Measurements from ENCODE around the gene TM2D1. TPM values are rescaled to one million over a fixed set of nuclear protein-coding genes. Genes with fewer than 3 reads are reported as not detected.
"Not testable (repeated sequence)": the region's sequence is repeated elsewhere in the genome, so short reads cannot be mapped to it uniquely, and the experiment has no call there.

TM2D1 gene
- total and polyA plus RNA-seq, 5 donors from 2014 or later = 26.9 to 53.9 (median 50.5) TPM

DNA sequence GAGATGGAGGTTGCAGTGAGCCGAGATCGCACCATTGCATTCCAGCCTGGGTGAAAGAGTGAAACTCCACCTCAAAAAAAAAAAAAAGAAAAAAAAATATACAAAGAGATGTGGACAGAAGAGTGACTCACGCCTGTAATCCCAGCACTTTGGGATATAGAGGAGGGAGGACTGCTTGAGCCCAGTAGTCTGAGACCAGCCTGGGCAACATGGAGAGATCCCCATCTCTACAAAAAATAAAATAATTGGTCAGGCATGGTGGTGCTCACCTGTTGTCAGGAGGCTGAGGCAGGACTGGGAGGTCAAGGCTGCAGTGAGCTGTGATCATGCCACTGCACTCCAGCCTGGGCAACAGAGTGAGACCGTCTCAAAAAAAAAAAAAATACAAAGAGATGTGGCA, 13.7 kb downstream of the TM2D1 start:
- not testable (repeated sequence) for H3K4me3 Mint-ChIP-seq; H3K4me3 ChIP-seq (ENCODE audit: low read depth, low read length); H3K4me1 ChIP-seq (ENCODE audit: control insufficient read depth, insufficient read depth, low read length, poor library complexity, severe bottlenecking); DNase-seq; ATAC-seq (ENCODE audit: low read depth in 2 of 2); H3K27me3 Mint-ChIP-seq; H3K27me3 ChIP-seq (ENCODE audit: control insufficient read depth, insufficient read depth, low read length); H3K27ac Mint-ChIP-seq; H3K9me3 ChIP-seq (ENCODE audit: control insufficient read depth in 2 of 2, low read length in 2 of 2); H3K9me3 Mint-ChIP-seq; H3K27ac ChIP-seq (ENCODE audit: insufficient read depth, low read length, poor library complexity, severe bottlenecking)
- H3K4me1 Mint-ChIP-seq = peaks cover 0 to 17% (median 15%) of the 10 kb centered on the region in 4 donors
- peaks cover 11% of the 10 kb centered on the region for H3K36me3 Mint-ChIP-seq
- peaks cover 40% of the 10 kb centered on the region for H3K36me3 ChIP-seq (ENCODE audit: control insufficient read depth, insufficient read depth, low read length)

DNA sequence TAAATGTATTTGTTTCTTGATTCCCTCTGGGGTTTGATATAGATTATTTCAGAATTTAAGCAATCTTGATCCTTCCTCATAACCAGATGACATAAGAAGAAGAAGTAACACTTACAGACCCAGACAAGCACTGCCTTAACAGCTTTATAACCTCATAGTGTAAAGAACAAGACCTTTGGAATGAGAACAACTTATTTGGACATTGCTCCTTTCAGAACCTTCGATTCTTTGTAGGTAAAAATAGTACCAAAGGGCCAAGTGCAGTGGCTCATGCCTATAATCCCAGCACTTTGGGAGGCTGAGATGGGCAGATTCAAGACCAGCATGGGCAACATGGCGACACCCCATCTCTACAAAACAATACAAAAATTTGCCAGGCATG, 15.0 kb downstream of the TM2D1 start:
- H3K4me1 ChIP-seq (ENCODE audit: control insufficient read depth, insufficient read depth, low read length, poor library complexity, severe bottlenecking) = no peaks in the 10 kb centered on the region
- H3K27me3 ChIP-seq (ENCODE audit: control insufficient read depth, insufficient read depth, low read length) = no peaks in the 10 kb centered on the region
- H3K4me1 Mint-ChIP-seq = peaks cover 4 to 16% (median 11%) of the 10 kb centered on the region in 4 donors
- ATAC-seq (ENCODE audit: low read depth in 2 of 2) (no peak), DNase-seq (no peak)
- H3K27me3 Mint-ChIP-seq = no peaks in the 10 kb centered on the region
- peaks cover 51% of the 10 kb centered on the region for H3K36me3 ChIP-seq (ENCODE audit: control insufficient read depth, insufficient read depth, low read length)
- H3K27ac Mint-ChIP-seq = peak overlapping the region in 1 of 3 donors; percentile 43
- no peaks in the 10 kb centered on the region for H3K9me3 Mint-ChIP-seq
- H3K4me3 ChIP-seq (ENCODE audit: low read depth, low read length) = no peak overlapping the region
- peaks cover 17% of the 10 kb centered on the region for H3K36me3 Mint-ChIP-seq
- H3K27ac ChIP-seq (ENCODE audit: insufficient read depth, low read length, poor library complexity, severe bottlenecking) = no peak overlapping the region
- no peaks in the 10 kb centered on the region for H3K9me3 ChIP-seq (ENCODE audit: control insufficient read depth in 2 of 2, low read length in 2 of 2)
- no peak overlapping the region for H3K4me3 Mint-ChIP-seq

DNA sequence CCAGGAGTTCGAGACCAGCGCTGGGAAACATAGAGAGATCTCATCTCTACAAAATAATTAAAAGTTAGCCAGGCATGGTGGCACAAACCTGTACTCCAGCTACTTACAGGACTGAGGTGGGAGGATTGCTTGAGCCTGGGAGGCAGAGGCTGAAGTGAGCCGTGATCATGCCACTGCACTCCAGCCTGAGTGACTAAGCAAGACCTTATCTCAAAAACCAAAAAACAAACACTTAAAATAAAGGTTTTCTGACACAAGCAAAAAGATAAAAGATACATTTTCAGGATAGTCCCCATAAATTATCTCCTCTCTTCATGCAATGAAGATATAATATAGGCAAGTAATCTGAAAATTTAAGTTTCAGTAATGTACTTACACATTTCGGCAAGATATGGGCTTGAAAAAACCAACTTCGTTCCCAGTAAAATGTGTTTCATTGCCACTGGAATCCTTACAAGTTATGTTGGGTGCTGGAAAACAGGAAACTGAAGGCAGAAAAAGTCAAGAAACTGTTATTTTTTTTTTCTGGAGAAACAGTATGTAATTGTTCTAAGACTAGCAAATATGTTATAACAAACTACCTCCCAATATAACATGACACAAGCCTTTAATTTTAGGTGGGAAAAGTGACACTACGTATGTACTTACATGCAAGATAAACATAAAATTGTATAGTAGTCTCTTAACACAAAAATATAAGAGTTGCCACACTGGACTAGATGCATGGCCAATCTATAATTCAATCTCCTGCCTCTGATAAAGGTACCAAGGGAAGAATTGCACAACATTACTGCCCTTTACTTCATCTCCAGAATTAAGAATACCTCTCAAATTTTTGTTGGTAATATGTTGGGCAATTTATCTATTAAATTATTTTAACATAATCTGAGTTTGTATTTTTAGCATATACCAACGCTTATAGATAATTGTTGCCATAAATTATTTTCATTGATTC, 15.7 kb downstream of the TM2D1 start:
- Mint-ChIP-seq H3K9me3 (no peaks in the 10 kb centered on the region), H3K36me3 (peaks cover 16% of the 10 kb centered on the region)

DNA sequence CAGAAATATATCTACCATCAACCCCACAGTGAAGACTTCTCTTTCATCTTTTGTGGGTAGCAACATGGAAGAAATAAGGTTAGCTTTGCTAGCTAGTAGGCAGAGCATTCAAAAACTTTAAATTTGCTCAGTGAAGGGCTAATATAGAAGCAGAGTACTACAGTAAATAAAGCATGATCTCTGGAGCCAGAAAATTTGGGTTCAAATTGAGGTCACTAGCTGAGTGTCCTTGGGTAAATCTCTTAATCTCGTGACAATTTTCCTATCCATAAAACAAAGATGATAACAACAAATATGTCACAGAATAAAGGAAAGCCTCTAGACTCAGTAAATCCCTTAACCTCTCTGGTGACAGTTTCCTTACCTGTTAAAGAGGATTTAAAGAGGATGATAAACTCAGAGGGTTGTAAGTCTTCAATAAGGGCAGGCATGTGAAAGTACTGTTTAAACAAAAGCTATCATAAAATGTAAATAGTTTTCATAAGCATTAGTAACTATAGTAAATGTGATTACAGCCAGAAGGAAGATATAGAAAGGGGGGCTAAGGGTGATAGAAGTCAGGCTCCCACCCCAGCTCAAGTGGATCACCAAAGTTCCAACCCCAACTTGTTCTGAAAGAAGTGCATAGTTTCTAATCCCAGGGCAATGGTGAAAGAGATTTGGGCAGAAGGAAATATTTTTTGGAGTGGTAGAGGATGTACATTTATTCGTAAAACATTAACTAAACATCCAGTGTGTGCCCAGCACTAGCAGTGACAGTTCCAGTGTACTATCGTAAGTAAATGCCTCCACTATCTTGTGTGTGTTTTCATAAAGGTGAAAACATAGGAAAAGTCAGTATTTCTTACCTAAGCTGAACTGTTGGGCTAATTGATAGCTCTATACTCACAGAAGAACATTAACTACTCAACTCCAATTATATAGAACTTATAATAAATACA, 24.8 kb downstream of the TM2D1 start:
- H3K36me3 ChIP-seq (ENCODE audit: control insufficient read depth, insufficient read depth, low read length) = peaks cover 62% of the 10 kb centered on the region
- Mint-ChIP-seq H3K4me1 (peaks cover 0 to 13% (median 1%) of the 10 kb centered on the region in 4 donors), H3K27me3 (no peaks in the 10 kb centered on the region), H3K4me3 (no peak overlapping the region), H3K36me3 (peaks cover 55% of the 10 kb centered on the region), H3K9me3 (no peaks in the 10 kb centered on the region), H3K27ac (peak overlapping the region in 1 of 3 donors; percentile 33)
- no peaks in the 10 kb centered on the region for H3K9me3 ChIP-seq (ENCODE audit: control insufficient read depth in 2 of 2, low read length in 2 of 2)
- DNase-seq (no peak), ATAC-seq (ENCODE audit: low read depth in 2 of 2) (no peak)
- no peak overlapping the region for H3K27ac ChIP-seq (ENCODE audit: insufficient read depth, low read length, poor library complexity, severe bottlenecking)
- H3K27me3 ChIP-seq (ENCODE audit: control insufficient read depth, insufficient read depth, low read length) = no peaks in the 10 kb centered on the region
- no peaks in the 10 kb centered on the region for H3K4me1 ChIP-seq (ENCODE audit: control insufficient read depth, insufficient read depth, low read length, poor library complexity, severe bottlenecking)
- H3K4me3 ChIP-seq (ENCODE audit: low read depth, low read length) = no peak overlapping the region

More for the DNA sequence above, 15.7 kb downstream of the TM2D1 start:
- no peak for ATAC-seq (ENCODE audit: low read depth in 2 of 2)
- H3K27me3 ChIP-seq (ENCODE audit: control insufficient read depth, insufficient read depth, low read length) = no peaks in the 10 kb centered on the region
- peaks cover 57% of the 10 kb centered on the region for H3K36me3 ChIP-seq (ENCODE audit: control insufficient read depth, insufficient read depth, low read length)
- H3K9me3 ChIP-seq (ENCODE audit: control insufficient read depth in 2 of 2, low read length in 2 of 2) = no peaks in the 10 kb centered on the region
- H3K4me1 Mint-ChIP-seq = peaks cover 4 to 13% (median 8%) of the 10 kb centered on the region in 4 donors
- H3K4me3 Mint-ChIP-seq = no peak overlapping the region
- H3K27ac ChIP-seq (ENCODE audit: insufficient read depth, low read length, poor library complexity, severe bottlenecking) = no peak overlapping the region
- no peaks in the 10 kb centered on the region for H3K4me1 ChIP-seq (ENCODE audit: control insufficient read depth, insufficient read depth, low read length, poor library complexity, severe bottlenecking)
- no peak overlapping the region for H3K4me3 ChIP-seq (ENCODE audit: low read depth, low read length)
- H3K27me3 Mint-ChIP-seq = no peaks in the 10 kb centered on the region
- no peak for DNase-seq
- peak overlapping the region in 1 of 3 donors; percentile 43 for H3K27ac Mint-ChIP-seq

DNA sequence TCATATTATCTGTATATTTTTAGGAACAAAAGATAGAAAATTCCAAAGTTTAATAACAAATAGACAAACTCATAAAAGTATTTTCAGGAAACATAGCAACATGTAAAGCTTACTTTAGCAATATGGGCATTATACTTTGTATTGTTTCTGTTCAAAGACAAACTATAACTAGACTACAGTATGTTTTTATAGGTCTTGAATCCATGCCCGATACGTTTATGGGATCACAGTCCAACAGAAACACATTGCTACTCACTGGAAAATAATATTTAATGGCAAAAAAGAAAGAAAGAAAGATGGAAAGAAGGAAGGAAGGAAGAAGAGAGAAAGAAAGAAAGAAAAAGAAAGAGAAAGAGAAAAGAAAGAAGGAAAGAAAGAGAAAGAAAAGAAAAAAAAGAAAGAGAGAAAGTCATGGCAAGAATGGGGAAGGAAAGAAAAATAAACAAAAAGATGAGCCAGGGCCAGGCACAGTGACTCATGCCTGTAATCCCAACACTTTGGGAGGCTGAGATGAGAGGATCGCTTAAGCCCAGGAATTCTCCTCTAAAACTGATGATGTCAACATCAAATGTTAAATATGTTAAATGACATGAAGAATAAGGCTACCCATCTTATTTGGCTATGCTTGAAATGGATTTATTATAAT, 32.7 kb downstream of the TM2D1 start:
- no peaks in the 10 kb centered on the region for H3K4me1 ChIP-seq (ENCODE audit: control insufficient read depth, insufficient read depth, low read length, poor library complexity, severe bottlenecking)
- Mint-ChIP-seq H3K27ac (peak overlapping the region in 1 of 3 donors; percentile 47), H3K9me3 (no peaks in the 10 kb centered on the region), H3K4me1 (peaks cover 2 to 9% (median 5%) of the 10 kb centered on the region in 4 donors), H3K4me3 (no peak overlapping the region), H3K36me3 (peaks cover 35% of the 10 kb centered on the region), H3K27me3 (no peaks in the 10 kb centered on the region)
- no peaks in the 10 kb centered on the region for H3K27me3 ChIP-seq (ENCODE audit: control insufficient read depth, insufficient read depth, low read length)
- ATAC-seq (ENCODE audit: low read depth in 2 of 2) = no peak
- H3K27ac ChIP-seq (ENCODE audit: insufficient read depth, low read length, poor library complexity, severe bottlenecking) = no peak overlapping the region
- peaks cover 25% of the 10 kb centered on the region for H3K36me3 ChIP-seq (ENCODE audit: control insufficient read depth, insufficient read depth, low read length)
- no peak overlapping the region for H3K4me3 ChIP-seq (ENCODE audit: low read depth, low read length)
- DNase-seq = no peak
- H3K9me3 ChIP-seq (ENCODE audit: control insufficient read depth in 2 of 2, low read length in 2 of 2) = no peaks in the 10 kb centered on the region

DNA sequence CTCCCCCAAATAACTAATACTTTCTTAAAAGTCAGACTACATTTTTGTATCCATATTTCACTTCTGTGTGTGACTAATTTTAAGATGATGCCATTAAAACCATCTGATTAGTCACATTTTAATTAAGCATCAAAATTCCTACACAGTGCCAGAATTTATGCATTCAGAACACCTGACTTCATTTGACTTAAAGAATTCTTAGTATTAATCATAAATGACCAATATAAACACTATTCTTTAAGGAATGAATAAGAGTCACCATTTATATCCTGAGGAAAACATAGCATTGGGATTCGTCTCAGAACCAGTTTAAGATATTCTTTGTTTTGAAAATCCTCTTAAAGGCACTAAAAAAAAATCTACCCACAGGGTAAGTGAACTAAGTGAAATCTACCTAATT, 37.0 kb downstream of the TM2D1 start:
- no peak overlapping the region for H3K4me3 ChIP-seq (ENCODE audit: low read depth, low read length)
- H3K27me3 Mint-ChIP-seq = no peaks in the 10 kb centered on the region
- DNase-seq (no peak), ATAC-seq (ENCODE audit: low read depth in 2 of 2) (no peak)
- H3K9me3 Mint-ChIP-seq = no peaks in the 10 kb centered on the region
- peaks cover 2 to 10% (median 5%) of the 10 kb centered on the region in 4 donors for H3K4me1 Mint-ChIP-seq
- no peak overlapping the region for H3K27ac ChIP-seq (ENCODE audit: insufficient read depth, low read length, poor library complexity, severe bottlenecking)
- H3K36me3 ChIP-seq (ENCODE audit: control insufficient read depth, insufficient read depth, low read length) = peaks cover 28% of the 10 kb centered on the region
- peaks cover 20% of the 10 kb centered on the region for H3K36me3 Mint-ChIP-seq
- H3K27ac Mint-ChIP-seq = peak overlapping the region in 1 of 3 donors; percentile 33
- no peaks in the 10 kb centered on the region for H3K4me1 ChIP-seq (ENCODE audit: control insufficient read depth, insufficient read depth, low read length, poor library complexity, severe bottlenecking)
- H3K9me3 ChIP-seq (ENCODE audit: control insufficient read depth in 2 of 2, low read length in 2 of 2) = no peaks in the 10 kb centered on the region
- no peaks in the 10 kb centered on the region for H3K27me3 ChIP-seq (ENCODE audit: control insufficient read depth, insufficient read depth, low read length)
- H3K4me3 Mint-ChIP-seq = no peak overlapping the region

DNA sequence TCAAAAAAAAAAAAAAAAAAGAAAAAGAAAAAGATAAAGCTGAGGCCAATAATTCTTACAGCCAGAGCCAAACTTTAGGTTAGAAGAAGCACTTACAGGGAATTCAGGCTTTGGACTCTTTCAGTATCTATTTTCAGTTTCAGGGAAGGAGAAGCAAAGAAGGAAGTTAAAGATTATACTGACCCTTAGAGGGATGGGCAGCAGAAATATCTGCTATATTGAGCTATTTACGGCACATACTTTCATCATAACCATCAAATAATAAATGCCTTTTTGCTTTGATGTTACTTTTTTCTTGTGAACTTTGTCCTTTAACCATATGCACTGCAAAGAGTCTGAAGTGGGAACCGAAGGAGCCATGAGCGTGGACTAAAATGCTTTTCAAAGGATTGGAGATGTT, 42.0 kb downstream of the TM2D1 start:
- ATAC-seq (ENCODE audit: low read depth in 2 of 2) = no peak
- DNase-seq = no peak
- no peaks in the 10 kb centered on the region for H3K4me1 ChIP-seq (ENCODE audit: control insufficient read depth, insufficient read depth, low read length, poor library complexity, severe bottlenecking)
- peaks cover 26% of the 10 kb centered on the region for H3K36me3 Mint-ChIP-seq
- no peak overlapping the region for H3K4me3 Mint-ChIP-seq
- no peaks in the 10 kb centered on the region for H3K27me3 ChIP-seq (ENCODE audit: control insufficient read depth, insufficient read depth, low read length)
- H3K27ac ChIP-seq (ENCODE audit: insufficient read depth, low read length, poor library complexity, severe bottlenecking) = no peak overlapping the region
- no peaks in the 10 kb centered on the region for H3K9me3 Mint-ChIP-seq
- H3K36me3 ChIP-seq (ENCODE audit: control insufficient read depth, insufficient read depth, low read length) = peaks cover 48% of the 10 kb centered on the region
- H3K9me3 ChIP-seq (ENCODE audit: control insufficient read depth in 2 of 2, low read length in 2 of 2) = no peaks in the 10 kb centered on the region
- peak overlapping the region in 2 of 3 donors; percentile 67 to 68 for H3K27ac Mint-ChIP-seq
- peaks cover 2 to 15% (median 9%) of the 10 kb centered on the region in 4 donors for H3K4me1 Mint-ChIP-seq
- no peaks in the 10 kb centered on the region for H3K27me3 Mint-ChIP-seq
- no peak overlapping the region for H3K4me3 ChIP-seq (ENCODE audit: low read depth, low read length)
